Measurements from ENCODE around the gene AUTS2.

The AUTS2 gene

DNA sequence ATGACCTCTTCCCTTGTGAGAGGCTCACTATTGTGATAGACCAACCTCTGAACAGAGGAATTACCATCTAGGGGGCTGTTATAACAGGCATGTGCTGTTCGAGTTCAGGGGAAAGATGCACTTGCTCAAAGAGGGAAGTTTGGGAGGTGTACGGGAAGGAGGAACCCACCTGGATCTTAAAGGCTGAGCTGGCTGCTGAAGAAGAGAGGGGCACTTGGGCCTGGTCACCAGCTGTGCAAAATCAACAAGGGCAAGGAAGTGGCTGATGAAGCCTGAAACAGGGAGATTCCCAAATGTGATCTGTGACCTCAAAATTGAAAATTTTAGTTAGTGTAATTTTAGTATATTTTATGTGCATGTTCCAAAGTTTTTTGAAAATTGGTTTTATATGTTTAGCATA is 407.2 kb downstream of the AUTS2 start:
- no peak for TF ChIP-seq CTCF (IDR thresholded peaks at IDR 0.05)

GRCh38 chr7:70005891-70006260 is 407.6 kb downstream of the AUTS2 start:
- TF ChIP-seq CTCF (IDR thresholded peaks at IDR 0.05): no peak

DNA sequence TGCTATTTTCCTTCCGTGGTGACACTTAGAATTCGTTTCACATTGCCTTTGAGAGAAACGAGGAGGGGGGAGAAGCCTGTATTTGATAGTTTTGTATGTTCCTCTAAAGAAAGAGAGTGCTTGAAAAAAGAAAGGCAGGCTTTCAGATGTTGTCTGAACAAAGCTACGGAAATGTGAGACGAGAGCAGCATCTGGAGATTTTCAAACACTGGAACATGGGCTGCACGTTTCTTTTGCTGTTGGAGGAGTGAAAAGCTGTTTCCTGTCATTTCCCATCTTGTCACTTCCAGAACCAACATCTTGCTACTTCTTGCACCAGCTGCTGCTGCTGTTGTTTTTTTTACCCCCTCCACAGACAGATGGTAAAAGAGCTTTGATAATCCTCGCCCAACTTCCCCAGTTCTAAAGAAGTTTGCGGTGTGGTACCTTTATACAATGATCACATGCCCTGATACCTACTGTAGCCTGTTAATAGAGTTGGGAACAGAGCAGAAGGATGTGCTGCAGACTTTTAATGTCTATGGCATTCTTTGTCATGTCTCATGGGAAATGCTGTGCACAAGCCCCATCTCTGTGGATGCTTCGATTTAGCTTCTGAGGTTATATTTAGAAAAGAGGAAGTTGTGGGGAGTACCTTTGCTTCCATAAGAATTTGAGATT is 408.1 kb downstream of the AUTS2 start:
- no peak for TF ChIP-seq CTCF (IDR thresholded peaks at IDR 0.05)

GRCh38 chr7:70008466-70008865 is 410.2 kb downstream of the AUTS2 start:
- no peak for TF ChIP-seq CTCF (IDR thresholded peaks at IDR 0.05)

GRCh38 chr7:70014472-70015177 is 416.4 kb downstream of the AUTS2 start:
- TF ChIP-seq CTCF (IDR thresholded peaks at IDR 0.05): no peak

GRCh38 chr7:70015353-70015752 is 417.1 kb downstream of the AUTS2 start:
- no peak for TF ChIP-seq CTCF (IDR thresholded peaks at IDR 0.05)

DNA sequence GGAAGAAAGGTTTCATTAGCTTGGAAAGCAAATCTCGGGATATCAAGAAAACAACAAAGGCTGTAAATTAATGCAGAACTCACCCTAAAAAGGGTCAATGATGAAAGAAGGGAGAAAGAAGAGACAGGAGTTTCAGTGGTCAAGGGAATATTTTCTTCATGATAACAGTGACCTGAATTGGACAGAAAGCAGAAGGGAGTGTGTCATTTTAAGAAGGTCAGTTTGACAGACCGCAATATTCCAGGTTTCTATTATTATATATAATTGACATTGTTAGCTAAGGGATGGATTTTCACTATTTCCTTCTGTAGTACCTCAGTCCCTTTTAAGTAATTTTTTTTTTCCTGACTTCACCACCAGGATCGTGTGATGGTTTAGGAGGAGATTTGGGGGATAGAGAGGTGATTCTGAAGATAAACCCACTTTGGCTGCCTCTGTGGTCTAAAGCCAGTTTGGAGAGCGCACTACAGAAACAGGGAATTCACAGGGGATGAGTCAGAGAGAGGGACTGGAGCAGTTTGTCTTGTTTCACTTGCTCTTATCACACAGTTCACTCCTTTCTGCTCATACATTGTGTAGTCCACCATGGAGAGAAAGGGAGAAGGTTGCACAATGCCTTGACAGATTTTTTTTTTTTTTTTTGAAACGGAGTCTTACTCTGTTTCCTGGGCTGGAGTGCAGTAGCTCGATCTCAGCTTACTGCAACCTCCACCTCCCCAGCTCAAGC is 417.9 kb downstream of the AUTS2 start:
- no peak for TF ChIP-seq CTCF (IDR thresholded peaks at IDR 0.05)

Measured in LNCAP (cell line).